Calu3 (cell line): ENCODE data around the gene CIRBP. TPM values are rescaled to one million over a fixed set of nuclear protein-coding genes. Genes with fewer than 3 reads are reported as not detected.

Experiments
- BruUV-seq: library from RNA; stranded (reverse); fragments of 400-500 nt; replicated peaks from 2 replicates; lab custom pipeline; 2021; lab: Mats Ljungman, UMichigan
- CTCF ChIA-PET: fragments of 300-600 bp; sonication (Branson Sonifier 250); formaldehyde crosslinking; loops from one replicate; lab custom pipeline; 2022; ENCODE audit warnings: antibody characterized with exemption; lab: Charles Lee
- DNase-seq: peaks from one replicate; pipeline ENCODE4 v3.0.0; 2022
- H3K27ac Mint-ChIP-seq: one replicate; pipeline ENCODE4 v1.8.0; 2022; ENCODE audit warnings: mixed read lengths; ENCODE audit not compliant: unreplicated experiment
- H3K27me3 Mint-ChIP-seq: one replicate; pipeline ENCODE4 v1.8.0; 2022; ENCODE audit warnings: mixed read lengths; ENCODE audit not compliant: unreplicated experiment
- H3K36me3 Mint-ChIP-seq: one replicate; pipeline ENCODE4 v1.8.0; 2022; ENCODE audit warnings: mild to moderate bottlenecking, moderate library complexity, mixed read lengths; ENCODE audit not compliant: insufficient read depth, unreplicated experiment
- H3K4me1 Mint-ChIP-seq: one replicate; pipeline ENCODE4 v1.8.0; 2022; ENCODE audit warnings: mild to moderate bottlenecking, low read depth, mixed read lengths; ENCODE audit not compliant: unreplicated experiment
- H3K4me3 Mint-ChIP-seq: one replicate; pipeline ENCODE4 v1.8.0; 2022; ENCODE audit warnings: mild to moderate bottlenecking, low read depth, moderate library complexity, mixed read lengths; ENCODE audit not compliant: unreplicated experiment
- H3K9me3 Mint-ChIP-seq: one replicate; pipeline ENCODE4 v1.8.0; 2022; ENCODE audit warnings: low read depth, mixed read lengths; ENCODE audit not compliant: unreplicated experiment
- CTCF ChIP-seq: fragments of 200-600 bp; IDR thresholded peaks from one replicate; pipeline ENCODE4 v1.8.0; 2022; ENCODE audit warnings: antibody characterized with exemption; ENCODE audit not compliant: unreplicated experiment
- intact Hi-C: fragments of 100-400 bp; cut with micrococcal nuclease; formaldehyde crosslinking; loops from one replicate; pipeline ENCODE4 v1.10.0; 2022; ENCODE audit not compliant: unreplicated experiment
- total RNA-seq: library from RNA; stranded (reverse); gene quantifications from 2 replicates; pipeline ENCODE4 v1.2.3, GENCODE V29; 2022

The CIRBP gene
- total RNA-seq, 1 experiment from 2014 or later: 102 TPM

DNA sequence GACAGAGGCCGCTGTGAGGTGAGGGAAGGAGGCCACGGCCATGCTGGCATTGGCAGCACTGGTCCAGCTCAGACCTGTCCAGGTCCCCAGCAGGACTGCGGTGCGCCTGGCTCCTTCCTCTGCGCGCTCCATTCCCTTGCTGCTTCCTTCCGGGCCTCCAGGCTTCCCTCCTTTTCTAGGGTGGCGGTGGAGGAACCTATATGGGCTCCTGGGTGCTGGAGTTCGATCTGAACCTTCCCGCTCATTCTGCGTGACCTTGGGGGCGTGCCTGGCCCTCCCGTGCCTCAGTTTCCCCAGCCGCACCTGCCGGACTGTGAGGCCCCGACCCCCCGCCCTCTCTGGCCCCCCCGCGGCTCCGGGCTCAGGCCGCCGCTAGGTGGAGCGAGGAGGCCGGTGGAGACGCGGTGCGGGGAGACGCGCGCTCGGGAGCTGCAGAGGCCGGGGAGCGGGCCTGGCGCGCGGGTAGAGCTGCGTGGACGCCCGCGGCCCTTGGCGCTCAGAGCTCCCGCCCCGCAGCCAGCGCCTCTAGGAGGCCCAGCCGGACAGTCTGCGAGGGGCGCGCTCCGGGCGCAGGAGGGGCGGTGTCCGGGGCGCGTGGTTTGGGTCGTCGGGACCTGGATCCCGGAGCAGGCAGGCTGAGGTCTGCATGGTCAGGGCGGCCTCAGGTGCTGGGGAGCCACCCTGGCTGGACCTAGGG is 46.5 kb downstream of the CIRBP start:
- Mint-ChIP-seq H3K4me1 (no peaks in the 10 kb centered on the region), H3K36me3 (no peaks in the 10 kb centered on the region), H3K9me3 (no peaks in the 10 kb centered on the region), H3K4me3 (no peak overlapping the region), H3K27ac (no peak overlapping the region), H3K27me3 (peaks cover 12% of the 10 kb centered on the region)
- CTCF ChIA-PET: interaction anchor here (0.5 to 0.6 kb wide), 3 partner anchors 61 to 175 kb away, joined by 3 to 5 read pairs (median 4); partner anchors contain the start of gene REEP6
- intact Hi-C loops: no loop called here
- no TSS peak for BruUV-seq
- TF ChIP-seq CTCF: no peak
- peak; percentile 67 for DNase-seq

DNA sequence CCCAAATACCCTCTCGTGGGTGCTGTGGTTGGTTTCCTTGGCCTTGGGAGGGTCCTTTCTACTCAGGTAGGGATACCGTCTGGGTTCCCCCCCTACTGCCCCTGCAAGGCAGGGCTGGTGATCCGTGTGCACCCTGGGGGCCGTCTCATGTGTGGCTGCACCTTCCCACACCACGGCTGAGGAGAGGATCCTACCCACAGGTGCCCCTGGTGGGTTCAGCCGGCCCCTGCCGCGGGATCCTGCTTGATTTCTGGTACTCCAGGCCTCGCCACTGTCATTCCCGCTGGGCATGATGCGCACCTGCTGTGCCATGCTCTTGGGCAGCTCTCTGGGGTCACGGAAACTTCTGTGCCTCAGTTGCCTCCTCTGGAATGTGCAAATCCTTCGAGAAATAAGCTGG is 47.3 kb downstream of the CIRBP start:
- no peak for TF ChIP-seq CTCF
- BruUV-seq: no TSS peak
- Mint-ChIP-seq H3K4me3 (no peak overlapping the region), H3K27ac (no peak overlapping the region), H3K4me1 (no peaks in the 10 kb centered on the region), H3K9me3 (no peaks in the 10 kb centered on the region), H3K36me3 (no peaks in the 10 kb centered on the region), H3K27me3 (peaks cover 12% of the 10 kb centered on the region)
- CTCF ChIA-PET: no interaction called here
- intact Hi-C loops: no loop called here
- DNase-seq: no peak

GRCh38 chr19:1317274-1318003 is 48.3 kb downstream of the CIRBP start:
- H3K27me3 Mint-ChIP-seq: peaks cover 19% of the 10 kb centered on the region

More at GRCh38 chr19:1317274-1318003, 48.3 kb downstream of the CIRBP start:
- H3K36me3 Mint-ChIP-seq: no peaks in the 10 kb centered on the region
- BruUV-seq: no TSS peak
- no peak for TF ChIP-seq CTCF
- intact Hi-C loops: no loop called here
- H3K4me1 Mint-ChIP-seq: no peaks in the 10 kb centered on the region
- H3K9me3 Mint-ChIP-seq: no peaks in the 10 kb centered on the region
- no peak overlapping the region for H3K27ac Mint-ChIP-seq
- no peak overlapping the region for H3K4me3 Mint-ChIP-seq
- CTCF ChIA-PET: interaction anchor here (1.0 kb wide), 2 partner anchors 9 to 37 kb away, joined by 3 to 4 read pairs; no protein-coding TSS in a partner anchor
- DNase-seq: no peak
